GM12878 (cell line): Measurements from ENCODE around the gene SMG6.

Source experiments
- CHD4 ChIP-seq: fragments of 200-600 bp; sonication (generic); IDR thresholded peaks from 2 replicates; pipeline ENCODE4 v1.6.1; 2016; ENCODE audit warnings: mild to moderate bottlenecking
- E2F4 ChIP-seq: IDR thresholded peaks from 2 replicates; pipeline ENCODE4 v1.6.1; 2012; ENCODE audit warnings: low read depth, low read length, improper control_type of control experiment
- SMC3 ChIP-seq: IDR thresholded peaks from 2 replicates; pipeline ENCODE4 v1.6.1; 2011; ENCODE audit warnings: low read length, improper control_type of control experiment, borderline replicate concordance

GRCh38 chr17:2128011-2128410 is 175.6 kb downstream of the SMG6 start:
- TF ChIP-seq E2F4 (no peak), CHD4 (no peak), SMC3 (no peak)
